ENCODE results near the gene C1orf122.

C1orf122 gene

DNA sequence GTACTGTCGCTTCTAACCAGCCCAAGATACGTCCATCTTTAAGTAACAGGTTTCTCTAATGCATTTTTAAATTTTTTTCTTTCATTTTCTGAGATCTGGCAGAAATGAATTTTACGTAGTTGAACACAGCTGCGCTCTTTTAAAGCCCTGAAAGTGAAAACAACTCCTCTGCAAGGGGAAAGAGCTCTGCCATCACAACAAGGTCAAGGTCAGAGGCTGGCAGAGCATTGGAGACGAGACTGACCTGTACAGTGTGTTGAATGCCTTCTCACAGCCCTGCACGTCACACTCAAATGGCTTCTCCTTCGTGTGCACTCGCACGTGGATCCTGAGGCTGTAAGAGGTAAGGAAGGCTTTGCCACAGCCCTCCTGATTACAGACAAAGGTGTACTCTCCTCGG lies 32.1 kb downstream of the C1orf122 start:
- H4K91ac ChIP-seq (ENCODE audit: low read length), result no peak overlapping the region
- H3K4me3 ChIP-seq (ENCODE audit: insufficient read depth in 1 of 2, low read depth in 1 of 2, low read length in 2 of 2), result no peak overlapping the region
- no peak overlapping the region for H3K27ac ChIP-seq (ENCODE audit: low read length, poor library complexity, severe bottlenecking)
- H3K4ac ChIP-seq (ENCODE audit: low read depth in 1 of 2, low read length in 2 of 2), result no peak overlapping the region
- WGBS, result 99% methylated on average over 10 of the region's 10 CpGs
- H2BK120ac ChIP-seq (ENCODE audit: low read depth, low read length), result no peak overlapping the region
- no peak overlapping the region for H2AK5ac ChIP-seq (ENCODE audit: low read length, severe bottlenecking)
- no peak overlapping the region for H4K8ac ChIP-seq (ENCODE audit: low read length)
- H3K9me3 ChIP-seq (ENCODE audit: control insufficient read depth, low read length), result no peaks in the 10 kb centered on the region
- no peak overlapping the region for H3K4me2 ChIP-seq (ENCODE audit: low read length, poor library complexity, severe bottlenecking)
- peaks cover 27 to 82% of the 10 kb centered on the region in 2 experiments for H3K36me3 ChIP-seq (ENCODE audit: control insufficient read depth in 1 of 2, insufficient read depth in 2 of 2, low read depth in 1 of 2, low read length in 2 of 2)
- DNase-seq, result no peak
- H3K79me1 ChIP-seq (replicated peaks; ENCODE audit: low read length, poor library complexity, severe bottlenecking), result peaks cover 33% of the 10 kb centered on the region
- no peak overlapping the region for H3K14ac ChIP-seq (ENCODE audit: low read length in 2 of 2)
- no peaks in the 10 kb centered on the region for H3K27me3 ChIP-seq (ENCODE audit: control insufficient read depth in 1 of 2, insufficient read depth in 1 of 2, low read length in 2 of 2)
- H2BK12ac ChIP-seq (ENCODE audit: low read length in 2 of 2), result no peak overlapping the region
- H3K9ac ChIP-seq (ENCODE audit: low read length), result no peak overlapping the region
- H2BK5ac ChIP-seq (ENCODE audit: low read depth, low read length, poor library complexity, severe bottlenecking), result no peak overlapping the region
- no peak overlapping the region for H3K23ac ChIP-seq (ENCODE audit: low read length in 2 of 2)
- H3K18ac ChIP-seq (ENCODE audit: low read depth in 1 of 2, low read length in 2 of 2), result no peak overlapping the region
- no peak overlapping the region for H2AFZ ChIP-seq (ENCODE audit: low read depth, low read length)
- H3K4me1 ChIP-seq (ENCODE audit: control insufficient read depth, insufficient read depth, low read depth, low read length), result peaks cover 13% of the 10 kb centered on the region
- H2BK15ac ChIP-seq (ENCODE audit: low read depth, poor library complexity, severe bottlenecking), result no peak overlapping the region

DNA sequence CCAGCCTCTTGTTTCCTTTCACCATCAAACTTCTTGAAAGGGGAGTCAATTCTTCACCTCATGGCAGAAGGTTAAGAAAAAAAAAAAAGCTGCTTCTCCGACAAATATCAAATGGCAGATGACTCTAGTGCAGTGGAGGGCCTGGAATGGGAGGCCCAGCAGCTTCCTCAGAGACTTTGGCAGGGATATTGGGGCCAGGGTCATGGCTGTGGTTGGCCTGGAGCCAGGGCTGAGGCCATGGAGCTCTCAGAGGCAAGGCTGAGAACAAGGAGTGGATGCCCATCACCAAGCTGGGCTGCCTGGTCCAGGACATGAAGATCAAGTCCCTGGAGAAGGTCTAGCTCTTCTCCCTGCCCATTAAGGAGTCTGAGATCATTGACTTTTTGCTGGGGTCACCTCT lies 33.1 kb downstream of the C1orf122 start:
- H3K14ac ChIP-seq (ENCODE audit: low read length in 2 of 2), result no peak overlapping the region
- WGBS, result 95% methylated on average over 1 of the region's 1 CpG
- H4K8ac ChIP-seq (ENCODE audit: low read length), result no peak overlapping the region
- H3K9me3 ChIP-seq (ENCODE audit: control insufficient read depth, low read length), result no peaks in the 10 kb centered on the region
- no peak overlapping the region for H3K4me2 ChIP-seq (ENCODE audit: low read length, poor library complexity, severe bottlenecking)
- H3K4me1 ChIP-seq (ENCODE audit: control insufficient read depth, insufficient read depth, low read depth, low read length), result peaks cover 13% of the 10 kb centered on the region
- H3K4me3 ChIP-seq (ENCODE audit: insufficient read depth in 1 of 2, low read depth in 1 of 2, low read length in 2 of 2), result no peak overlapping the region
- H3K23ac ChIP-seq (ENCODE audit: low read length in 2 of 2), result no peak overlapping the region
- H3K79me1 ChIP-seq (replicated peaks; ENCODE audit: low read length, poor library complexity, severe bottlenecking), result peaks cover 31% of the 10 kb centered on the region
- H3K27ac ChIP-seq (ENCODE audit: low read length, poor library complexity, severe bottlenecking), result no peak overlapping the region
- no peak overlapping the region for H3K9ac ChIP-seq (ENCODE audit: low read length)
- DNase-seq, result no peak
- H2BK5ac ChIP-seq (ENCODE audit: low read depth, low read length, poor library complexity, severe bottlenecking), result no peak overlapping the region
- H2BK12ac ChIP-seq (ENCODE audit: low read length in 2 of 2), result no peak overlapping the region
- no peak overlapping the region for H2BK15ac ChIP-seq (ENCODE audit: low read depth, poor library complexity, severe bottlenecking)
- peaks cover 26 to 82% of the 10 kb centered on the region in 2 experiments for H3K36me3 ChIP-seq (ENCODE audit: control insufficient read depth in 1 of 2, insufficient read depth in 2 of 2, low read depth in 1 of 2, low read length in 2 of 2)
- H2AFZ ChIP-seq (ENCODE audit: low read depth, low read length), result no peak overlapping the region
- H3K4ac ChIP-seq (ENCODE audit: low read depth in 1 of 2, low read length in 2 of 2), result no peak overlapping the region
- H4K91ac ChIP-seq (ENCODE audit: low read length), result no peak overlapping the region
- H3K27me3 ChIP-seq (ENCODE audit: control insufficient read depth in 1 of 2, insufficient read depth in 1 of 2, low read length in 2 of 2), result no peaks in the 10 kb centered on the region
- no peak overlapping the region for H2AK5ac ChIP-seq (ENCODE audit: low read length, severe bottlenecking)
- H3K18ac ChIP-seq (ENCODE audit: low read depth in 1 of 2, low read length in 2 of 2), result no peak overlapping the region
- no peak overlapping the region for H2BK120ac ChIP-seq (ENCODE audit: low read depth, low read length)

DNA sequence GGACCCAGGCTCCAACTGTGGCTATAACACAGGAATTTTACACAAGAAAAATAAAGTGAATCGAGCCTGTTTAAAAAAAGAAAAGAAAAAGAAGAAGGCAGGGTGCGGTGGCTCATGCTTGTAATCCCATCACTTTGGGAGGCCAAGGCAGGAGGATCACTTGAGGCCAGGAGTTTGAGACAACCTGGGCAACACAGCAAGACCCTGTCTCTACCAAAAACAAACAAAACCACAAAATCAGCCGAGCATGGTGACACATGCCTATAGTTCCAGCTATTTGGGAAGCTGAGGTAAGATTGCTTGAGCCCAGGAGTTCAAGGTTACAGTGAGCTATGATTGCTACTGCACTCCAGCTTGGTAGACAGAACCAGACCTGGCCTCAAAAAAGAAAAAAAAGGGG lies 34.1 kb downstream of the C1orf122 start:
- no peak overlapping the region for H3K4ac ChIP-seq (ENCODE audit: low read depth in 1 of 2, low read length in 2 of 2)
- H4K91ac ChIP-seq (ENCODE audit: low read length), result no peak overlapping the region
- H2AFZ ChIP-seq (ENCODE audit: low read depth, low read length), result no peak overlapping the region
- peaks cover 24 to 83% of the 10 kb centered on the region in 2 experiments for H3K36me3 ChIP-seq (ENCODE audit: control insufficient read depth in 1 of 2, insufficient read depth in 2 of 2, low read depth in 1 of 2, low read length in 2 of 2)
- H3K27ac ChIP-seq (ENCODE audit: low read length, poor library complexity, severe bottlenecking), result no peak overlapping the region
- H2BK15ac ChIP-seq (ENCODE audit: low read depth, poor library complexity, severe bottlenecking), result no peak overlapping the region
- no peak overlapping the region for H3K9ac ChIP-seq (ENCODE audit: low read length)
- H3K14ac ChIP-seq (ENCODE audit: low read length in 2 of 2), result no peak overlapping the region
- peaks cover 13% of the 10 kb centered on the region for H3K4me1 ChIP-seq (ENCODE audit: control insufficient read depth, insufficient read depth, low read depth, low read length)
- H3K79me1 ChIP-seq (replicated peaks; ENCODE audit: low read length, poor library complexity, severe bottlenecking), result peaks cover 28% of the 10 kb centered on the region
- H2BK120ac ChIP-seq (ENCODE audit: low read depth, low read length), result no peak overlapping the region
- no peak overlapping the region for H3K4me2 ChIP-seq (ENCODE audit: low read length, poor library complexity, severe bottlenecking)
- no peak overlapping the region for H2BK5ac ChIP-seq (ENCODE audit: low read depth, low read length, poor library complexity, severe bottlenecking)
- no peak overlapping the region for H3K18ac ChIP-seq (ENCODE audit: low read depth in 1 of 2, low read length in 2 of 2)
- H2BK12ac ChIP-seq (ENCODE audit: low read length in 2 of 2), result no peak overlapping the region
- H3K9me3 ChIP-seq (ENCODE audit: control insufficient read depth, low read length), result no peaks in the 10 kb centered on the region
- H2AK5ac ChIP-seq (ENCODE audit: low read length, severe bottlenecking), result no peak overlapping the region
- no peak for DNase-seq
- H3K4me3 ChIP-seq (ENCODE audit: insufficient read depth in 1 of 2, low read depth in 1 of 2, low read length in 2 of 2), result no peak overlapping the region
- no peak overlapping the region for H3K23ac ChIP-seq (ENCODE audit: low read length in 2 of 2)
- WGBS, result 100% methylated on average over 2 of the region's 3 CpGs
- no peak overlapping the region for H4K8ac ChIP-seq (ENCODE audit: low read length)
- no peaks in the 10 kb centered on the region for H3K27me3 ChIP-seq (ENCODE audit: control insufficient read depth in 1 of 2, insufficient read depth in 1 of 2, low read length in 2 of 2)

DNA sequence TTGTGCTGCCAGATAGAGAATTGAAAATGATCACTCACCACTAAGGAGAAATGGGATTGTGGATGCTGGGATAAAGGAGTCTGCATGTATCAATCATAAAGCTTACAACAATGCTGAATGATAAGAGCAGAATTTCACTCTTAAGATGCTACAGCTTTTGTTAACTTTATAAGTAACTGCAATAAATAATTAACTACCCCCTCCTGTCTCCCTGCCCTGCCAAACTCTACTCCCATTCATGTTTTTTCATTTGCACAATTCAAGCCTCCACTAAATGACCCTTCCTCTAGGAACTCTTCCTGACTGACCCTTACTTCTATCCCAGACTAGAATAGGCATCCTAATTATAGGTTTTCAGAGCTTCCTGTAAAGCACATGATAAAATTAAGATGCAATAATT lies 36.9 kb downstream of the C1orf122 start:
- Histone ChIP-seq H3K4me1 (ENCODE audit: control insufficient read depth, insufficient read depth, low read depth, low read length) (peaks cover 11% of the 10 kb centered on the region), H3K4me2 (ENCODE audit: low read length, poor library complexity, severe bottlenecking) (peak overlapping the region; percentile 6), H3K9ac (ENCODE audit: low read length) (no peak overlapping the region), H2BK120ac (ENCODE audit: low read depth, low read length) (no peak overlapping the region), H2AFZ (ENCODE audit: low read depth, low read length) (no peak overlapping the region), H3K4me3 (ENCODE audit: insufficient read depth in 1 of 2, low read depth in 1 of 2, low read length in 2 of 2) (no peak overlapping the region), H3K4ac (ENCODE audit: low read depth in 1 of 2, low read length in 2 of 2) (no peak overlapping the region), H3K18ac (ENCODE audit: low read depth in 1 of 2, low read length in 2 of 2) (no peak overlapping the region), H3K36me3 (ENCODE audit: control insufficient read depth in 1 of 2, insufficient read depth in 2 of 2, low read depth in 1 of 2, low read length in 2 of 2) (peaks cover 17 to 82% of the 10 kb centered on the region in 2 experiments), H4K8ac (ENCODE audit: low read length) (no peak overlapping the region), H3K27me3 (ENCODE audit: control insufficient read depth in 1 of 2, insufficient read depth in 1 of 2, low read length in 2 of 2) (no peaks in the 10 kb centered on the region), H3K14ac (ENCODE audit: low read length in 2 of 2) (no peak overlapping the region), H2BK12ac (ENCODE audit: low read length in 2 of 2) (no peak overlapping the region), H2BK5ac (ENCODE audit: low read depth, low read length, poor library complexity, severe bottlenecking) (no peak overlapping the region), H3K79me1 (replicated peaks; ENCODE audit: low read length, poor library complexity, severe bottlenecking) (peaks cover 30% of the 10 kb centered on the region), H3K9me3 (ENCODE audit: control insufficient read depth, low read length) (no peaks in the 10 kb centered on the region), H2AK5ac (ENCODE audit: low read length, severe bottlenecking) (no peak overlapping the region), H3K27ac (ENCODE audit: low read length, poor library complexity, severe bottlenecking) (peak overlapping the region; percentile 72), H3K23ac (ENCODE audit: low read length in 2 of 2) (no peak overlapping the region), H4K91ac (ENCODE audit: low read length) (no peak overlapping the region), H2BK15ac (ENCODE audit: low read depth, poor library complexity, severe bottlenecking) (no peak overlapping the region)
- no peak for DNase-seq
